Subcutaneous abdominal adipose tissue (tissue), 5 donors: ENCODE measurements around the gene ALG8.

Source experiments
- H3K27ac ChIP-seq: one replicate; pipeline ENCODE4 v1.7.0; 2013; ENCODE audit warnings: low read depth, mild to moderate bottlenecking, inconsistent platforms, low read length, moderate library complexity
- H3K27me3 ChIP-seq, 5 donors: one replicate each; pipeline ENCODE4 v1.7.0; 2013; ENCODE audit warnings: low read length in 5 of 5, inconsistent platforms in 1 of 5; ENCODE audit not compliant: control insufficient read depth in 5 of 5, insufficient read depth in 4 of 5
- H3K36me3 ChIP-seq, 5 donors: one replicate each; pipeline ENCODE4 v1.7.0; 2013; ENCODE audit warnings: low read length in 5 of 5; ENCODE audit not compliant: control insufficient read depth in 5 of 5, insufficient read depth in 5 of 5
- H3K4me1 ChIP-seq, 5 donors: one replicate each; pipeline ENCODE4 v1.7.0; 2013; ENCODE audit warnings: low read length in 5 of 5, mild to moderate bottlenecking in 3 of 5, moderate library complexity in 1 of 5; ENCODE audit not compliant: control insufficient read depth in 5 of 5, insufficient read depth in 5 of 5
- H3K4me3 ChIP-seq, 5 donors: one replicate each; pipeline ENCODE4 v1.7.0; 2013; ENCODE audit warnings: low read length in 5 of 5, low read depth in 1 of 5
- H3K9ac ChIP-seq, 5 donors: one replicate each; pipeline ENCODE4 v1.7.0; 2013; ENCODE audit warnings: low read length in 5 of 5, mild to moderate bottlenecking in 4 of 5, moderate library complexity in 3 of 5
- H3K9me3 ChIP-seq, 5 donors: one replicate each; pipeline ENCODE4 v1.7.0; 2013; ENCODE audit warnings: low read length in 5 of 5; ENCODE audit not compliant: control insufficient read depth in 5 of 5
- donor health status: healthy.
- donor health status: healthy.
- donor health status: healthy.
- donor health status: healthy.
- donor health status: healthy.

The ALG8 gene

GRCh38 chr11:78161346-78161745 is 21.9 kb upstream of the ALG8 start:
- no peak overlapping the region for H3K9ac ChIP-seq
- H3K4me1 ChIP-seq, result peaks cover 0 to 15% (median 5%) of the 10 kb centered on the region in 5 donors
- H3K27ac ChIP-seq, result no peak overlapping the region
- H3K9me3 ChIP-seq, result peaks cover 0 to 5% (median 0%) of the 10 kb centered on the region in 5 donors
- no peak overlapping the region for H3K4me3 ChIP-seq
- H3K36me3 ChIP-seq, result no peaks in the 10 kb centered on the region
- no peaks in the 10 kb centered on the region for H3K27me3 ChIP-seq

DNA sequence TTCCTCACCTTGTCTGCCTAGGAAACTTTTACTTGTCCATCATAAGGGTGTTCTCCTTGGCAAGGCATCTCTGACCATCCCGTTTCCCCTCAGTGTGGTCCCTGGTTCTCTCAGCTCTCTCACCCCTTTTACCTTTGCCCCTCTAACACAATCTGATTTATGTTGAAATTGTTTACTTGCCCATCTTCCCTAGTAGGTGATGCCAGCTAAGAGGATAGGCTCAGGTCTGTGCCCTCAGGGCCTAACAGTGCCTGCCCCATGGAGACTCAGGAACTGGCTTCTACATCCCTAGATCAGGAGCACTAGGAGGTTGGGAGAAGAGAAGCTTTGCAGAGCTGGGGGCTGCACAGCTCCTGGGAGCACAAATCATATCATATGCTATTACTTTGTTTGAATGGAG is 21.1 kb upstream of the ALG8 start:
- Histone ChIP-seq H3K27me3 (no peaks in the 10 kb centered on the region), H3K27ac (no peak overlapping the region), H3K9ac (no peak overlapping the region), H3K4me1 (peaks cover 0 to 15% (median 5%) of the 10 kb centered on the region in 5 donors), H3K4me3 (no peak overlapping the region), H3K36me3 (no peaks in the 10 kb centered on the region), H3K9me3 (peaks cover 0 to 5% (median 0%) of the 10 kb centered on the region in 5 donors)

DNA sequence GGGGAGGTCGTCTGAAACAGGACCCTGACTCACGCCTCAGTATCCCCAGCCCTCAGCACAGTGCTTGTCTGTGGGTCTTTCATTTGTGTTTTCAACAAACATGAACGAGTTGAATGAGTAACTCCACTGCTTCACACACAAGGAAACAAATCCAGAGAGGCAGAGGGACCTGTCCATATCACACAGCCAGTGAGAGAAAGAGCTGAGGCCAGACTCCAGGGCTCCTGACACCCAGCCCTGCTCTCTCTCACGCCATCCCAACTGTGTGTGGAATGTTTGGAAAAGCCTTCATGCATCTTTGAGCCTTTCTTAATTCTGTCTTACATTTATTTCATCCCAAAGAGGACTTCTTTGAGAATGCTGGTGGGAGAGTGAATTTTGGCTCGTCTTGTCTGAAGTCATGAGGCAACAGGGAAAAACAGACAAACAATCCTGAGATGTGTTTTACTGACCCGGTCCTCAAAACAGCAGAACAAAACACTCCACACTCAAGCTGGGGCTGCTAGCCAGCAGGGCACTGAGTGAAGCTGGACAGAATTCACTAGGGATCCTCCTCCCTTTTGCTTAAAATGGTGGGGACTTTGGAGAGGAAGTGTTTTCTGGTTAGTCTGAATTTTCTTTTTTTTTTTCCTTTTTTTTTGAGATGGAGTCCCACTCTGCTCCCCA is 19.7 kb upstream of the ALG8 start:
- H3K27me3 ChIP-seq, result no peaks in the 10 kb centered on the region
- peaks cover 0 to 12% (median 5%) of the 10 kb centered on the region in 5 donors for H3K4me1 ChIP-seq
- no peaks in the 10 kb centered on the region for H3K36me3 ChIP-seq
- H3K9ac ChIP-seq, result no peak overlapping the region
- H3K9me3 ChIP-seq, result no peaks in the 10 kb centered on the region
- no peak overlapping the region for H3K27ac ChIP-seq
- no peak overlapping the region for H3K4me3 ChIP-seq

- Histone ChIP-seq H3K27ac (no peak overlapping the region), H3K27me3 (no peaks in the 10 kb centered on the region), H3K4me3 (no peak overlapping the region), H3K36me3 (no peaks in the 10 kb centered on the region), H3K9me3 (no peaks in the 10 kb centered on the region), H3K4me1 (peaks cover 0 to 7% (median 0%) of the 10 kb centered on the region in 5 donors), H3K9ac (no peak overlapping the region)
Observed at GRCh38 chr11:78156127-78156844, 16.9 kb upstream of the ALG8 start.

GRCh38 chr11:78151804-78152203 is 12.4 kb upstream of the ALG8 start:
- Histone ChIP-seq H3K4me1 (no peaks in the 10 kb centered on the region), H3K9me3 (no peaks in the 10 kb centered on the region), H3K27me3 (no peaks in the 10 kb centered on the region), H3K27ac (no peak overlapping the region), H3K36me3 (no peaks in the 10 kb centered on the region), H3K9ac (no peak overlapping the region), H3K4me3 (no peak overlapping the region)

DNA sequence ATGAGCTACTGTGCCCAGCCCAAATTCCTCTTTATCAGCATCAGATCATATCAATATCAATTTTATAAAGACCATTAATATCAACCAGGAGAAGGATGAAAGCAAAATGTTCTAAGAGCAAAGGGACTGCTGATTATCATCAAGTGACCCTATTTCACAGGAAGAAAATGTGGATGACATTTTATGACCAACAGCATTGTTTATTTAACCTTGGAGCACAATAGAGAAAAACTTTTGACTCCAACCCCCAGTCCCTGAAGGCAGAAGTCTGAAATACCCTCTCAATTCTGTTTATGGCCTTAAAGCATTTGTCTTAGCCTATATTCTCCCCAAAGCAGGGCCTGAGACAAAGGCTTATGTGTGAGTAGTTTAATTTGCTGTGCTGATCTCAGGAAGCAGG is 11.3 kb upstream of the ALG8 start:
- H3K27ac ChIP-seq, result no peak overlapping the region
- H3K4me3 ChIP-seq, result no peak overlapping the region
- H3K9me3 ChIP-seq, result no peaks in the 10 kb centered on the region
- no peaks in the 10 kb centered on the region for H3K4me1 ChIP-seq
- H3K36me3 ChIP-seq, result no peaks in the 10 kb centered on the region
- H3K9ac ChIP-seq, result no peak overlapping the region
- no peaks in the 10 kb centered on the region for H3K27me3 ChIP-seq

DNA sequence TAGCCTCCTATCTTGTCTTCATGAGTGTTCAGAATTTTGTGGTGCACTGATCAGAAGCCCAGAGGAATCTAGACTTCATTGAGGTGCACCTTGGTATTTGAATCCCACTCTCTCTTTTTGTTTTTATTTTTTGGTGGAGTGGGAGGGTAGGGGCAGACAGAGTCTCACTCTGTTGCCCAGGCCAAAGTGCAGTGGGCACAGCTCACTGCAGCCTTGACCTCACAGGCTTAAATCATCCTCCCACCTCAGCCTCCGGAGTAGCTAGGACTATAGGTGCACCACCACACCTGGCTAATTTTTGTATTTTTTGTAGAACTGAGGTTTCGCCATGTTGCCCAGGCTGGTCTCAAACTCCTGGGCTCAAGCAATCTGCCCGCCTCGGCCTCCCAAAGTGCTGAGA is 10.9 kb upstream of the ALG8 start:
- H3K4me1 ChIP-seq, result peaks cover 0 to under 1% (median 0%) of the 10 kb centered on the region in 5 donors
- no peak overlapping the region for H3K9ac ChIP-seq
- no peaks in the 10 kb centered on the region for H3K27me3 ChIP-seq
- no peak overlapping the region for H3K27ac ChIP-seq
- H3K4me3 ChIP-seq, result no peak overlapping the region
- no peaks in the 10 kb centered on the region for H3K9me3 ChIP-seq
- H3K36me3 ChIP-seq, result no peaks in the 10 kb centered on the region

DNA sequence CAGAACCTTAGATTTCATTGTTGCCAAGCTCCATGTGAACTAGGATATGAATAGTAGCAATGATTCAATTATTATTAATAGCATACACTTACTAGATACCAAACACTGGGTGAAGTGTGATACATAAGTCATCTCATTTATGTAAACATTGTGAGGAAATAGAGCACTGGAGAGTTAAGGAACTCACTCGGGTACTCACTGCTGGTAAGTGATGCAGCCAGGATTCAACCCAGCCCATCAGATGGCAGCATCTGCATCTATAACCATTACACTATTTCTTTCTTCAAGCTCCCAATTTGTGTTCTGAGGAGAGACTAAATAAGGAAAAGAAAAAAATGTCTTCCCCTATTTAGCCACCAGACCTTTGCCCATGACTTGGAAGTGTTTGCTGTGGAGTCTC is 10.2 kb upstream of the ALG8 start:
- Histone ChIP-seq H3K27ac (no peak overlapping the region), H3K9ac (no peak overlapping the region)

GRCh38 chr11:78147807-78148206 is 8.4 kb upstream of the ALG8 start:
- no peaks in the 10 kb centered on the region for H3K27me3 ChIP-seq
- no peak overlapping the region for H3K27ac ChIP-seq
- no peak overlapping the region for H3K9ac ChIP-seq
- H3K36me3 ChIP-seq, result no peaks in the 10 kb centered on the region
- H3K4me1 ChIP-seq, result peaks cover 3 to 17% (median 13%) of the 10 kb centered on the region in 5 donors
- no peak overlapping the region for H3K4me3 ChIP-seq
- no peaks in the 10 kb centered on the region for H3K9me3 ChIP-seq

More for the DNA sequence above, 10.2 kb upstream of the ALG8 start:
- Histone ChIP-seq H3K27me3 (no peaks in the 10 kb centered on the region), H3K36me3 (no peaks in the 10 kb centered on the region), H3K4me3 (no peak overlapping the region), H3K4me1 (peaks cover 0 to 7% (median 0%) of the 10 kb centered on the region in 5 donors), H3K9me3 (no peaks in the 10 kb centered on the region)

DNA sequence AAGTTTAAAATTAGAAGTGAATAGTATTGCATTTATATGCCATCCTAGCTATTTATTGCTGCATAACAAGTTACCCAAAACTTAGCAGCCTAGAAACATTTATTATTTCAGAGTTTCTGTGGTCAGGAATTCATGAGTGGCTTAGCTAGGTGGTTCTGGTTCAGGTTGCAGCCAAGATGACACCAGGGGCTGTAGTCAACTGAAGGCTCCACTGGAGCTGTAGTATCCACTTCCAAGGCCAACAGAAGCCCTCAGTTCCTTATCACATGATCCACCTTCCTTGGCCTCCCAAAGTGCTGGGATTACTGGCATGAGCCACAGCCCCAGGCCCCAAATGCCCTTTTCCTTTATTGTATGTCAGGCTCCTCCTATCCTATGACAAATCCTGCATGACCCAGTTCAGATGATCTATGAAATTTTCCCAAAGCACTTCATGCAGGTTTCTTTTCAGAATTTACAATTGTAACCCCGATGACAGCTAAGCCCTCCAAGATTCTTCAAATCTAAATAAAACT is 6.1 kb upstream of the ALG8 start:
- peak overlapping the region; percentile 49 for H3K27ac ChIP-seq
- no peaks in the 10 kb centered on the region for H3K36me3 ChIP-seq
- H3K4me3 ChIP-seq, result no peak overlapping the region
- no peak overlapping the region for H3K9ac ChIP-seq
- H3K27me3 ChIP-seq, result no peaks in the 10 kb centered on the region
- peaks cover 3 to 23% (median 13%) of the 10 kb centered on the region in 5 donors for H3K4me1 ChIP-seq
- H3K9me3 ChIP-seq, result no peaks in the 10 kb centered on the region
